ENCODE data around the gene CEP68.
A peak's percentile ranks its signal among the peaks of the same experiment; 100 is the strongest.
"Not testable (repeated sequence)": the region's sequence is repeated elsewhere in the genome, so short reads cannot be mapped to it uniquely, and the experiment has no call there.

CEP68 gene, protein sequence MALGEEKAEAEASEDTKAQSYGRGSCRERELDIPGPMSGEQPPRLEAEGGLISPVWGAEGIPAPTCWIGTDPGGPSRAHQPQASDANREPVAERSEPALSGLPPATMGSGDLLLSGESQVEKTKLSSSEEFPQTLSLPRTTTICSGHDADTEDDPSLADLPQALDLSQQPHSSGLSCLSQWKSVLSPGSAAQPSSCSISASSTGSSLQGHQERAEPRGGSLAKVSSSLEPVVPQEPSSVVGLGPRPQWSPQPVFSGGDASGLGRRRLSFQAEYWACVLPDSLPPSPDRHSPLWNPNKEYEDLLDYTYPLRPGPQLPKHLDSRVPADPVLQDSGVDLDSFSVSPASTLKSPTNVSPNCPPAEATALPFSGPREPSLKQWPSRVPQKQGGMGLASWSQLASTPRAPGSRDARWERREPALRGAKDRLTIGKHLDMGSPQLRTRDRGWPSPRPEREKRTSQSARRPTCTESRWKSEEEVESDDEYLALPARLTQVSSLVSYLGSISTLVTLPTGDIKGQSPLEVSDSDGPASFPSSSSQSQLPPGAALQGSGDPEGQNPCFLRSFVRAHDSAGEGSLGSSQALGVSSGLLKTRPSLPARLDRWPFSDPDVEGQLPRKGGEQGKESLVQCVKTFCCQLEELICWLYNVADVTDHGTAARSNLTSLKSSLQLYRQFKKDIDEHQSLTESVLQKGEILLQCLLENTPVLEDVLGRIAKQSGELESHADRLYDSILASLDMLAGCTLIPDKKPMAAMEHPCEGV

DNA sequence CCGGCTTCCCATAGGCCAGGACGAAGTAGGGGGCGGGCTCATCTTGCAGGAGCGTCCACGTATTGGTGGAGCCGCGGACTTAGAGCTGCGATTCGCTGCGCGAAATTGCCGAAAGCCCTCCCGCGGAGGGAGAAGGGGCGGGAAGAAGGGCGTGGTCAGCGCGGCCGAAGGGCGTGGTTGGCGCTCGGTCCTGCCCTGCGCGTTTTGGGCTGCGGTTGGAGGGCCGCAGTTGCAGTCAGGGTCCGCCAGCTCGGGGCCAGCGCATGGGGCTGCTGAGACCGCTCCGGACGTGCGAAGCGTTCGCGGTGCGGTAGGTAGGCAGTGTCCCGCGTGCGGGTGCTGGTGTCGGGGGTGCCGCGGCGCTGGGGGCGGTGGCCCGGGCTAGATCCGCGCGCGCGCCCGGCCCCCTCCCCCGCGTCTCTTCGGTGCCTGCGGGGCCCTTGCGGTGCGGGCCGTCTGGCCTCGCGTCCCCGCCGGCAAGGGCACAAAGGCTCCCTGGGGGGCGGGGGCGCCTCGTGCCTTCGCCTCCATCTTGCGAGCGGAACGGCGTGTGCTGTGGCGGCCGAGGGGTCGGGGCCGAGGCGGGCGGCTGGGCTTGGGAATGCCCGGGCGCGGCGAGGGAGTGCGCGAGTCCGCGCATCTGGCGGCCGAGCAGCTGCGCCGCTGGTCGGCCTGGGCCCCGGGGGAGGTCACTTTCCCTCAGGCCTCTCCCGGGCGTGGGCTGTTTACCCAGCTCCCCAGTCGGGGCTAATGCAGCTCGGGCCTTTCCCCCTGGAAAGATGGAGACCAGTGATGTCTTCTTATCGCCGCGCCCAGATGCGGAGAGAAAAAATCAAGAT is at the start of gene CEP68:
TSS of gene CEP68 (plus strand) at position 202 of the 839 bp plus-strand sequence. CDS start 13,029 bp downstream, outside the sequence.
- DNase-seq (ENCODE audit: low spot score), result peak; percentile 99

DNA sequence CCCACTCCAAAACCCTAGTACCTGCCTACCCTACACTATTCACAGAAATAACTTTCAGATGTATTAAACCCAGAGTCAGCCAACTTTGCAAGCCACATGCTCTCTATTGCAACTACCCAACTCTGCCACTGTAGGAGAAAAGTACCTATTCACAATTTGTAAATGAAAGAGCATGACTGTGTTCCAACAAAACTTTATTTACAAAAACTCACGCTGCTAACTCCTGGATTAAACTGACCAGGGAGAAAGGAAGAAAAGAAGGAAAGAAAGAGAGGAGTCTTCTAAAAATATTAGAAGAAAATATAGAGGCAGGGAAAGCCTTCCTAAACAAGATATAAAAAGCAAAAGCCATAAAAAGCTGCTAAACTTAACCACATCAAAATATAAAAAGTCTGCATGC is 42.4 kb upstream of the CEP68 start:
- no peak for DNase-seq (ENCODE audit: low spot score)

DNA sequence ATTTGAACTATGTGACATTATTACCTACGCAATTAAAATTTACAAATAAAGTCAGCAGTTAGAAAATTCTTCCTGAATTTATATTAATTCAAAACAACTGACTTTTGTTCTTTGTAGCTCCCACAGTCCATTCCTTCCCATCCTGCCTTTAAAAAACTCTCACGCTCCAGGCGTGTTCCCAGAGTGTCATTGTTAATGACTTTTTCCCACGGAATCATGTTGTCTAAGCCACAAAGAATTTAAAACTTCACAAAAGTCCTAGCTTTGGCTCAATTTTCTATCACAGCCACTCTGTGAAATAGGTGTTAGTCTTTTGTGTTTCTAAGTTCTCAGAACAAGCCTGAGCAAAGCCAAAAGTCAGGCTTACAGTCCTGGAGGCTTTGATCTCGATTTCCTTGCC is 40.5 kb upstream of the CEP68 start:
- DNase-seq (ENCODE audit: low spot score), result no peak

DNA sequence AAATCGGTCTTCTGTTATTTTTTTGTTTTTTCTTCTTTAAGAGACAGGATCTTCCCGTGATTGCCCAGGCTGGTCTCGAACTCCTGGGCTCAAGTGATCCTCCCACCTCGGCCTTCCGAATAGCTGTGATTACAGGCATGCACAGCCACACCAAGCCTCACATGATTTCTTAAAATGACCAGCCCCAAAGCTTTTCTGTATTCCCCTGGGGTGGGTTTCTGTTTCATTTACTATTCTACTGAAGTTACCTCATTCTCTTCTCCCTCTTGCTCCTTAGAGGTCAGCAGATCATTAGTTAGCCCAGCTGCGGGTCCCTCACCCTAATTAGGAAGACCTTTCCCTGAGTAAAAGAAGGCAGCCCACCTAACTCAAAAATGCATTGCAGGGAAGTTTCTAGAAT is 39.4 kb upstream of the CEP68 start:
- no peak for DNase-seq (ENCODE audit: low spot score)

DNA sequence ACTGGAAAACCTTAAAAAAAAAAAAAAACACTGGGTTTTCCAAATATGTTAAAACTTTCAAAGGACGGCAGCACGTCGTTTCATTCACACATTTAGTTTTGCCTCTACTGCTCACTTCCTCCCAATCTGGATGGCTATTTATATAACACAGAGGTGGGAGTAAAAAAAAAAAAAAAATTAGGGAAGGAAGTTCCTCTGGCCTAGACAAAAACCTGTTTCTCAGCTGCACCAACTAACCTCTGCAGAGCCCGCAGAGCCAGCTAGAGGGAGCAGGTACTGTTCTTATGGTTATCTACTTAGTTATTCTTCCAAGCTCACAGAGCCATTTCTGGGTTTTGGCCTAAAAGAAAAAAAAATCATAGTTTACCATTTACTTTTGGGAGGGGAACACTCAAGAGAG is 38.9 kb upstream of the CEP68 start:
- no peak for DNase-seq (ENCODE audit: low spot score)

DNA sequence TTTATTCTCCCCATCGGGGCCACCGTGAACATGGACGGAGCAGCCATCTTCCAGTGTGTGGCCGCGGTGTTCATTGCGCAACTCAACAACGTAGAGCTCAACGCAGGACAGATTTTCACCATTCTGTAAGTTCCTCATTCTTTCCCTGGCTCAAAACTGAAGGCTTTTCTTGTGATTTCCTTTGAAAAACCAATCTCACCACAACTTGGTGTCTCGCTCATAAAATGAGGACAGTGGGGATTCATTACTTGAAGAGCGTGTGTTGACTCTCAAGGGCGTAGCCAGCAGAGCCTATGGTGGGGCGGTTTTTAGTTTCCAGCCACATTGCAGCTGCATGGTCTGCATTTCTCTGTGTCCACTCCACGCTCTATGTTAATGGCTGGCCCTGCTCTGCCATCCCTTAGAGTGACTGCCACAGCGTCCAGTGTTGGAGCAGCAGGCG is 38.1 kb upstream of the CEP68 start:
- no peak for DNase-seq (ENCODE audit: low spot score)

DNA sequence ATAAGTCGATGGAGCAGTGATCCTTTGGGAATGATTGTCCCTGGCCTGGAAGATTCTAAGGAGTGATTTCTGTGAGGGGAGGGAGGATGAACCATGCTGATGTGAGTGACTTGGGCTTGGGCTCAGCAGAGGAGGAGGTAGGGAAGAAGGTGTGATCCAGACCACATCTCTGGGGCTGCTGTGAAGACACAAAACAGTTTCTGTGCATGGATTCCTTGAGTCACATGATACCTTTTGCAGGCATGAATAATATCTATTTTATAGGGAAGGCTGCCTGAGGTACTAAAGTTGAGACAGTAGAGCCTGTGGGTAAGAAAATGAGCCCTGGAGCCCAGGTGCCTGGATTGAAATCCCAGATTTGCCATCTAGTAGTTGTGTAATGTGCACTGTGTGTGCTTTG is 37.2 kb upstream of the CEP68 start:
- DNase-seq (ENCODE audit: low spot score), result no peak

DNA sequence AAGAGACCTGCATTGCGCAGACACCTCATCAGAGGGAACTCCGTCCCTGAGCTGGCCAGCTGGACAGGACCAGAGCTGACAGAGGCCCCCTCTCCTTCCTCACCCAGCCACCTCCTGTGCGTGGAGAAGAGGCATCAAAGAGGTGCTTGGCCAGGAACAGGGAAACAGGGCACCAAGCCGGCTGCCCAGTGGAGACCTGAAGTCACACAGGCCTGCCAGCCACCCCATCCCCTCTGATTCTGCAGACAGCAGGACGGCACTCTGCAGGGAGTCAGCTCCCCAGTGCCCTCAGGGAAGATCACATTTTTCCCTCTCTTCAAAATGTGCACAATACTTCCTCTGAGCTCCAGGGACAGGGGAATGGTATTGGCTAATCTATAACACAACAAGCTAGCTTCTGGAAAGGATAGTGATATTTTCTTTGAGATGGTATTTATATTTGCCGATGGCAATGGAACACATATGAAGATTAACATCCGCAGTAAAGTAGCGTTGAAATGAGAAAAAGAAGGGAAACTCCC is 36.5 kb upstream of the CEP68 start:
- DNase-seq (ENCODE audit: low spot score), result no peak

DNA sequence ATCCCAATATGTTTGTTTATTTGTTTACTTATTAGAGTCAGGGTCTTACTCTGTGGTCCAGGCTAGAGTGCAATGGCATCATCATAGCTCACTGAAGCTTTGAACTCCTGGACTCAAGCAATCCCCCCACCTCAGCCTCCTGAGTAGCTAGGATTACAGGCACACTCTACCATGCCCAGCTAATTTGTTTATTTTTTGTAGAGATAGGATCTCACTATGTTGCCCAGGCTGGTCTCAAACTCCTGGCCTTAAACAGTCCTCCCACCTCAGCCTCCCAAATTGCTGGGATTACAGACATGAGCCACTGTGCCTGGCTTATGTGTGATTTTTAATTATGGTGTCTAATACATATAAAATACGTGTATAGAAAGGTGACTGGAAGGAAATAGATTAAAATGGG is 36.0 kb upstream of the CEP68 start:
- DNase-seq (ENCODE audit: low spot score), result not testable (repeated sequence)

DNA sequence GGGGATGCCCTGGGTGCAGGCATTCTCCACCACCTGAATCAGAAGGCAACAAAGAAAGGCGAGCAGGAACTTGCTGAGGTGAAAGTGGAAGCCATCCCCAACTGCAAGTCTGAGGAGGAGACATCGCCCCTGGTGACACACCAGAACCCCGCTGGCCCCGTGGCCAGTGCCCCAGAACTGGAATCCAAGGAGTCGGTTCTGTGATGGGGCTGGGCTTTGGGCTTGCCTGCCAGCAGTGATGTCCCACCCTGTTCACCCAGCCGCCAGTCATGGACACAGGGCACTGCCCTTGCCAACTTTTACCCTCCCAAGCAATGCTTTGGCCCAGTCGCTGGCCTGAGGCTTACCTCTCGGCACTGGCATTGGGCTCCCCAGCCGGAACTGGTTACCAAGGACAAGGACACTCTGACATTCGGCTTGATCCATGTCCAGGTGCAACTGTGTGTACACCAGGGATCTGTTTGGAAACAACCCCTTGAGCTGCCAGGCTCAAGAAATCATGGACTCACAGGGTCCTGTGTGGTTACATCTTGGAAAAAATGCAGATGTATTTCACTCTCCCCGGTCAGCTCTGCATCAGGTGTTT is 35.2 kb upstream of the CEP68 start:
- no peak for DNase-seq (ENCODE audit: low spot score)

DNA sequence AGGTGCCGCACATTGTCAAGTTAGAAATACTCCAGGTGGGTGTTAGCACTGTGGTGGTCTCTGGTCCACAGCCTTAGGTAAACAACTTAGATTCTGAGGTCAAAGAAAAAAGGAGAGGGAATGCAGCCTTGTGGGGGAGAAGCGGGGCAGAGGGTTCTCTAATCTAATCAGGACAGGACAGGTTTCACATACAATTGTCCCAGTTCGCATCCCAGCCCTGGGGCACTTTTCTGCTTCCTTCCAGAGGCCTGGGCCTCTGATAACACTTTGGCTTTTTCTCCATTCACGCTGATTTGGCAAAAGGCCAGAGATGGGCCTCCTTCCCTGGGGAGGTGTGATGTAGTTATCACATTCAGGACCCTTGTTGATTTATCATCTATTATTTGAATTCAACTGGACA is 34.5 kb upstream of the CEP68 start:
- no peak for DNase-seq (ENCODE audit: low spot score)

DNA sequence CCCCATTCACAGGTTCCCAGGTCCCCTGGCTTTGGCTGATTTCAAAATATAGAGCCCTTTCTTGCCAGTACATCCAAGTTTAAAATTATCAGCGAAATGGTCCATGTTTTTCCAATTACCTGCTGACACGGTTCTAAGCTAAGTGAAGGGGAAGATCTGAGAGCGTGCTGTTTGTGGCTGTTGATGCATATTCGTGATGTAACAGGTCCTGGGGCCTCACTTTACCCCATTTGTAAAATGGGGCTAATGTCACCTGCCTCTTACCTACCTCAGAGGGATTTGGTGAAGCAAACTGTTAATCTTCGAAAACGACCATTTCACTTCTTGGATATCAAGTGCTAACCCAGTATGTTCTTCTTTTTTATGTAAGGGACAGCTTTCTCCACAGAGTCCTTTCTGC is 34.0 kb upstream of the CEP68 start:
- no peak for DNase-seq (ENCODE audit: low spot score)

DNA sequence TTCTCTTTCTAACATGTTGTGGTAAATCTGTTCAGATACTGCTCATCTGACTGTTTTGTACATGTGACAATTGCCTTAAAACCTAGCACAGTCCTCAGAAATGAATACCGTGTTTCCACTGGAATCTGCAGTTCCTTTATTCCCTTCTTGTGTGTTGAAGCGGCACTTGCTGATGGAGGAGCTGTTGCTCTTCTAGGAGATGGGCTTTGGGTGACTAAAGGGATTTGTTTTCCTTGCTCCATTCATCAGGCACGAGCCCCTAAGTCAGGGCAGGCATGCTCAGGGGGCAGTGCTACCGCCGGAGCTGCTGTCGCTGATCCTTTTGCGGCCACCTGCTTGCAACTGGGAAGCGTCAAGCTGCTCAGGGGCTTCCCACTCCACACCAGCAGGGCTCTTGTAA is 32.5 kb upstream of the CEP68 start:
- no peak for DNase-seq (ENCODE audit: low spot score)

DNA sequence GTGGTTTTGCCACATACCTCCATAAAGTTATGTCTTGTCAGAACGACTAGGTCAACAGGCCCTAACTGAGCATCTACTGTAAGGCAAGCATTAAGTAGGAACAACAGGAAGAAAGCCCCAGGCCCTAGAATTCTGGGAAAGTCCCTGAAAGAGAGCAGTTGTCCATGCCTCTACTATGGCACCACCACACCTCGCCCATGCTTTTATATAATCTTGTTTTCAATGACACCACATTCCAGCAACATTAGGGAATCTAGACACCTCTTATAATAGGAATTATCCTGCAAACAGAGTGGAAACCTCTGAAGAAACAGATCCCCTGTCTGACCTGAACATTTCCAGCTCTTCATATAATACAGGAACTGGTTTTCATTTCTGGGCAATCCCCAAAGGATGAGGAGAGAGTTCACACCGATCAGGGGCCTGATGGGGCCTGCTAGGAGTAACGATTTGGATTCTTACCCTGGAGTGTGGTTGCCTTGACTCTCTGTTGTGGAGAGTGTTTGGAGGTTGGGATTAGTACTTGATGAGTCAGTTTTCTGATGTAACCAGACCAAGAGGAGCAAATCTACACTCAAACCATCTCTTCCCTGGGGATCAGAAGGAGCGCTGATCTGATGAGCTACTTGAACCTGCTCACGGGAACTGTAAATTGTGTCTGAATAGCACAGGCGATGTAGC is 31.9 kb upstream of the CEP68 start:
- peak; percentile 69 for DNase-seq (ENCODE audit: low spot score)

DNA sequence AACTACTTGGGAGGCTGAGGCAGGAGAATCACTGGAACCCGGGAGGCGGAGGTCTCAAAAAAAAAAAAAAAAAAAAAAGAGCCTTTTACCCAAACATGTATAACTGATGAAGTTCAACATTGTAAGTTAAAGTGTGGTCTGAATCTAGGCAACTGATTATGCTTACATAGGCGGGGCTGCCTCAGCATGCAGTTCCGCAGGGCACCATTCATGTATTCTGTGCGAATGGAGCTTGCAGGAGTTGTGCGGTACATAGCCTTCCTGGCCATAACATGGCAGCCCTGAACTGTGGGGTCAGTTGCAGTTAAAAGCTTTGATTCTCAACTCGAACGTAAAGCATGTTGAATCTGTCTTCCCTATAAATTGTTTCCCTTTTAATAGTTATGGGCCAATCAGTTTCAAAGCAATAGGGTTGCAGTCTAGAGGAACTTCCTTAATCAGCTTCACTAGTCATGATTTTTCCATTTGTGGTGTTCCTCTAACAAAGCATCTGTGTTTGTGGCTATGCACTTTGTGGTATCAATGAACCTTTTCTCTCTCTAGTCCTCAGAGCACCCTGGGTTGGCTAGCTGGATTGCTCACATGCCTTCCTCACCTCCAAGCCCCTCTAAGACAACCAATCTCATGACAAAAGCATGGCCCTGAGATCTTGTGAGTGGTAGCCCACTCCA is 30.6 kb upstream of the CEP68 start:
- DNase-seq (ENCODE audit: low spot score), result no peak

DNA sequence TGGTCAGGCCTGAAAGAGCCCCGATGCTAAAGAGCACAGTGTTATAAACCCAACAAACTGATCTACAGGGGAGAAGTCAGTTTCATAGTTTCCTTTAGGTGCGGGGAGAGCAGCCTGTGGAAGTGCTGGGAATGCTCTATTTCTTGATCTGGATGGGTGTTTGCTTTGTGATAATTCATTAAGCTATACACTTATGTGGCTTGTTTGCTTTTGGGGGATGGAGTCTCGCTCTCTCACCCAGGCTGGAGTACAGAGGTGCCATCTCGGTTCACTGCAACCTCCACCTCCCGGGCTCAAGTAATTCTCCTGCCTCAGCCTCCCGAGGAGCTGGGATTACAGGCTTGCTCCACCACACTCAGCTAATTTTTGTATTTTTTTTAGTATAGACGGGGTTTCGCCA is 30.1 kb upstream of the CEP68 start:
- DNase-seq (ENCODE audit: low spot score), result no peak

DNA sequence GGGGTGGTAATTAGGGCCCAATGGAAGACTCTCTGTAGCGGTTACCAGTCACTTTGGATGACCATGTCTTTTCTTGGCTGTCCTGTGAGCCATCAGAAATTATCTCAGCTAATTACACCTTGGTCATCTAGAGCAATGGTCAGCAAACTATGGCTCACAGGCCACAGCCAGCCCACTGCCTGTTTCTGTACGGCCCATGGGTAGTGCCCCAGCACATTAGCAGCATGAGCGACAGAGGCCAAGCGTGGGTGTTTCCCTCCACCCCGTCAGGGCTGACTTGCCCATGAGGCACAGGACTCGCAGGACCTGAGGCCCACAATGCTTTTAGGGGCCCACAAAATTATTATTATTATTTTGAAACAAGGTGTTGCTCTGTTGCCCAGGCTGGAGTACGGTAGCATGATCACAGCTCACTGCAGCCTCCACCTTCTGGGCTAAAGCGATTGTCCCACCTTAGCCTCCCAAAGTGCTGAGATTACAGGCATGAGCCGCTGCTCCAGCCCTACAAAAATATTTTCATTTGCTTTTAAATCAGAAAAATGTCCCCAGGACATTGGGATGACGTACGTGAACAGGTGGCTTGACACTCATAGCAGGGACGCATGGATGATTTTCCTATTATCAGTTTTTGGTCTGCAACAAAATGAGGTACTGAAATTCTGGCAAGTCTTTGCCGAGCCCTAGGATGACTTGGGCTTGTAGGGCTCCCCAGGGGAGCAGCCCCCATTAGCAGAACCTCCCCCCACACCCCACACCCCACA is 29.3 kb upstream of the CEP68 start:
- no peak for DNase-seq (ENCODE audit: low spot score)

DNA sequence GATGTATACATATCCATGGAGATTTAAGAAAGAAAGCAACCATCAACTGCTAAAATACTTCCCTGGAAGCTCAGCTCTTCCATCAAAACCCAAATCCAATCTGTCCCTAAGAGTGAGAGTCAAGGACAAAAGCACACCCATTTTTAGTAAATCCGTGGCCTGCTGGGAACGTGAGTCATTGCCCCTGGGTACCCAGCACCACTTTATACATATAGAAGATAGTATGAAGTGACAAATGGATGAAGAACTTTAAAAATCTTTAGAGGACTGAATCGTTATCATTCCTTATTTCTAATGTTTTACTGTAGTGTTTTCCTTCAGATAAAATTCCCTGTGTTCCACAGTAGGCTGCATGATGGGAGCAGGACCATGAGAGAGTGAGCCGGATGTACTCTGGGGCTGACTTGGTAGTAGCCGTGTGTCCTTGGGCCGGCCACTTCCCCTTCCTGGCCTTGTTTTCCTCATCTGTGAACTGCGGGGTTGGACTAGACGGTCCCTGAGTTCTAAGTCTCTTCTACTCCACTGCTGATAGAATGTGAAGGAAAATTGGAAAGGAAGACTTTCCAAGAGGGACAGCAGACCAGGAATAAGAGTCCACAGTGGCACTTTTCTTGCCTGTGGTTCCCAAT is 28.5 kb upstream of the CEP68 start:
- DNase-seq (ENCODE audit: low spot score), result peak; percentile 36

Data from hepatic stellate cell (primary cell).